Ascending aorta (tissue), 2 donors: ENCODE results near the gene ELOVL5. TPM values are rescaled to one million over a fixed set of nuclear protein-coding genes. Genes with fewer than 3 reads are reported as not detected.

Experiments used
- DNase-seq, 2 donors: peaks; one replicate each; pipeline ENCODE4 v3.0.0-alpha.2; 2019; ENCODE audit warnings: low spot score in 2 of 2
- H3K27ac ChIP-seq, 2 donors: fragments of 200-600 bp; sonication (generic); one replicate each; pipeline ENCODE4 v1.5.1; 2016 to 2017; ENCODE audit warnings: mild to moderate bottlenecking in 1 of 2
- H3K27me3 ChIP-seq: fragments of 200-600 bp; sonication (generic); one replicate; pipeline ENCODE4 v1.5.1; 2017
- H3K36me3 ChIP-seq, 2 donors: fragments of 200-600 bp; sonication (generic); one replicate each; pipeline ENCODE4 v1.5.1; 2016
- H3K4me1 ChIP-seq, 2 donors: fragments of 200-600 bp; sonication (generic); one replicate each; pipeline ENCODE4 v1.5.1; 2016 to 2017; ENCODE audit warnings: mild to moderate bottlenecking in 1 of 2
- H3K4me3 ChIP-seq, 2 donors: fragments of 200-600 bp; sonication (generic); one replicate each; pipeline ENCODE4 v1.5.1; 2016 to 2017; ENCODE audit warnings: mild to moderate bottlenecking in 1 of 2
- H3K9me3 ChIP-seq, 2 donors: fragments of 200-600 bp; sonication (generic); one replicate each; pipeline ENCODE4 v1.5.1; 2016
- intact Hi-C: fragments of 100-400 bp; cut with DNase I; formaldehyde crosslinking; loops from one replicate; pipeline ENCODE4 v1.15.1; 2023
- total RNA-seq: library from RNA; depleted of rRNA; stranded (reverse); fragments of >200 nt; gene quantifications from one replicate; pipeline ENCODE4 v1.1.0, GENCODE V29; 2016
- TF ChIP-seq, protein P1 (sequence below), 3 experiments: fragments of 200-600 bp in 2 of 3; fragments of 450-650 bp in 1 of 3; sonication (generic) in 2 of 3; IDR thresholded peaks; one replicate each; pipeline ENCODE4 v1.5.1; 2016 to 2019; ENCODE audit warnings: antibody characterized with exemption in 3 of 3, mild to moderate bottlenecking in 1 of 3, moderate library complexity in 1 of 3

Gene ELOVL5
- total RNA-seq, 1 donor from 2014 or later, result 53.7 TPM

DNA sequence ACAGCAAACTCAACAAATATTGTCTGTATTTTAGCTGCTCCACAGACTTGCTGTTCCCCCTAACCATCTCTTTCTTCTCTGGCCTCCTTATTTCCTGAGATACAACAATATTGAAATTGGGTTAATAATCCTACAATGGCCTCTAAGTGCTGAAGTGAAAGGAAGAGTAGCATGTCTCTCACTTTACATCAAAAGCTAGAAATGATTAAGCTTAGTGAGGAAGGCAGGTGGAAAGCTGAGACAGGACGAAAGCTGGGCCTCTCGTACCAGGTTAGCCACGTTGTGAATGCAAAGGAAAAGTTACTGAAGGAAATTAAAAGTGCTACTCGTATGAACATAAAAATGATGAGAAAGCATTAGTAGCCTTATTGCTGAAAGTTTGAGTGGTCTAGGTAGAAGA is 63.8 kb downstream of the ELOVL5 start:
- no peak overlapping the region for H3K27ac ChIP-seq
- H3K27me3 ChIP-seq, result no peaks in the 10 kb centered on the region
- no peaks in the 10 kb centered on the region for H3K9me3 ChIP-seq
- no peak overlapping the region for H3K4me3 ChIP-seq
- intact Hi-C loops, result no loop called here
- H3K36me3 ChIP-seq, result peaks cover 4 to 10% of the 10 kb centered on the region in 2 donors
- DNase-seq, result no peak
- peaks cover 9 to 21% of the 10 kb centered on the region in 2 donors for H3K4me1 ChIP-seq
- TF ChIP-seq, protein P1, sequence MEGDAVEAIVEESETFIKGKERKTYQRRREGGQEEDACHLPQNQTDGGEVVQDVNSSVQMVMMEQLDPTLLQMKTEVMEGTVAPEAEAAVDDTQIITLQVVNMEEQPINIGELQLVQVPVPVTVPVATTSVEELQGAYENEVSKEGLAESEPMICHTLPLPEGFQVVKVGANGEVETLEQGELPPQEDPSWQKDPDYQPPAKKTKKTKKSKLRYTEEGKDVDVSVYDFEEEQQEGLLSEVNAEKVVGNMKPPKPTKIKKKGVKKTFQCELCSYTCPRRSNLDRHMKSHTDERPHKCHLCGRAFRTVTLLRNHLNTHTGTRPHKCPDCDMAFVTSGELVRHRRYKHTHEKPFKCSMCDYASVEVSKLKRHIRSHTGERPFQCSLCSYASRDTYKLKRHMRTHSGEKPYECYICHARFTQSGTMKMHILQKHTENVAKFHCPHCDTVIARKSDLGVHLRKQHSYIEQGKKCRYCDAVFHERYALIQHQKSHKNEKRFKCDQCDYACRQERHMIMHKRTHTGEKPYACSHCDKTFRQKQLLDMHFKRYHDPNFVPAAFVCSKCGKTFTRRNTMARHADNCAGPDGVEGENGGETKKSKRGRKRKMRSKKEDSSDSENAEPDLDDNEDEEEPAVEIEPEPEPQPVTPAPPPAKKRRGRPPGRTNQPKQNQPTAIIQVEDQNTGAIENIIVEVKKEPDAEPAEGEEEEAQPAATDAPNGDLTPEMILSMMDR (IDR thresholded peaks at IDR 0.05), result no peak

DNA sequence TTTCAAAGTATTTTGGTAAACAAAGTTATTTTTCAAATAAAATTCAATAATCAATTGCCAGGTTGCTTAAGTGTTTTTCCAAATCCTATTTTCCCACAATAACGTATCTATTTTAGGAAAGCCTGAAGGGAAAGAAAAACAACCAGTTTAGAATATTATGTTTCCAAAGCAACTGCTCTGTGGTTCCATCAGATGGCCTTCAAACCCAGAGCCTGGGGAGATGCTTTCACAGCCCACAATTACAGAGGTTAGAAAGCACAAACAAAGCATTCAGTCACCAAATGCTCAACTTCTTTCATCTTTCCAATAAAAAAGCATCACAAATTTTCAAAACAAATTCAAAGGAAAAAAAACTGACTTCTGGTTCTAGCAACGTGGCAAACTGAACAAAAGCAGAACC is 66.0 kb downstream of the ELOVL5 start:
- Histone ChIP-seq H3K4me1 (peaks cover 9 to 21% of the 10 kb centered on the region in 2 donors), H3K27ac (peak overlapping the region; percentile 35 to 73), H3K27me3 (no peaks in the 10 kb centered on the region), H3K4me3 (no peak overlapping the region), H3K36me3 (peaks cover 4% of the 10 kb centered on the region in 2 donors), H3K9me3 (no peaks in the 10 kb centered on the region)
- TF ChIP-seq, protein P1 (IDR thresholded peaks at IDR 0.05), result no peak
- intact Hi-C loops, result no loop called here
- no peak for DNase-seq

DNA sequence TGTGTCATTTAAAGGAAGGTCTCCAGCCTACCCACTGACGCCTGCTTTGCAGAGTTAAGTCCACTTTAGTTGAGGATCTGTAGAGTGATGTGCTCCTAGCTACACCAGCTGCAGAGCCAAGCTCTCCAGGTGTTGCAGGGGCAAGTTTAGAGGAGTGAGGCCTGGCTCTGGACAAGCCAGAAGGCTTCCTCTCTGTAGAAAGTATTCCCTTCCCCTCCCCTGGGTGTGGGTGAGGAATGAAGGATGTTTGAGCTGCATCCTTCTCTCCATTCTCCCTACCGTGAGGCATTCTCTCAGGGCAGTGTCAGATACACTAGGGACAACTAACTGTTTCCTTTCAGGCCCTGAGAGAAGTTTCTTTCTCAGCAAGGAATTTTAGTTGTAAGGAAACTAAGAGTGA is 66.5 kb downstream of the ELOVL5 start:
- peak overlapping the region; percentile 35 to 73 for H3K27ac ChIP-seq
- no peak for DNase-seq
- no peaks in the 10 kb centered on the region for H3K27me3 ChIP-seq
- intact Hi-C loops, result no loop called here
- H3K4me3 ChIP-seq, result no peak overlapping the region
- TF ChIP-seq, protein P1 (IDR thresholded peaks at IDR 0.05), result no peak
- H3K4me1 ChIP-seq, result peaks cover 9 to 21% of the 10 kb centered on the region in 2 donors
- peaks cover 0 to 4% of the 10 kb centered on the region in 2 donors for H3K36me3 ChIP-seq
- no peaks in the 10 kb centered on the region for H3K9me3 ChIP-seq

DNA sequence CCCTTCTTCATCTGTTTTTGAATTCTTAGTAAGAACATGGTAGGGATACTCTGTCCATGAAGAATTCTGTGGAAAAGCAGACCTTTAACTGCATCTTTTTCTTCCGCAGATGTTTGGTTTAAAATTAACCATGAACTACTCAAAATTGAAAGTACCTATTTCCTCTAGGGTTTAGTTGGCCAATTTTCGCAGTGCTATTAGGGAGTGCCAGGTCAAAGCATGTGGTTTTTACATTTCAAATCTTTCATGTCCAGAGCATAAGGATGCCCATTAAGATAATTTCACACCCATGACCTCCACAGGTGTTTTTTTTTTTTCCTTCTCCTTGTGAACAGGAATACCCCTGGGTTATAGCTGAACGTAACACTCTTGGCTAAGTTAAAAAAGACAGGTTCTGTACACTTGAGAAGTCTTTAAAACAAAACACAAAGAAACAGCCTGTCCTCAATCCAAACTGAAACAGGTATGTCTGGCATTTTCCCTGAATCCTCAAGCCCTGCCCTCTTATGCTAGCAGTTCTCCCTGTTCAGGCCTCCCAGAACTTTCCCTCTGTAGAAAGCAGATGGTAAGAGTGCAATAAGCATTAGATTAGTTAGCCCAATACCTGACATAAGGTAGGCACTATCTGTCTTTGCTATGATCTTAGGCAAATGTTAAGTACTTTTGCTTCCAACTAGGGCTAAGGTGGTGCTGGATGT is 67.1 kb downstream of the ELOVL5 start:
- TF ChIP-seq, protein P1 (IDR thresholded peaks at IDR 0.05), result no peak
- H3K27ac ChIP-seq, result peak overlapping the region; percentile 35 to 73
- no peak overlapping the region for H3K4me3 ChIP-seq
- no peaks in the 10 kb centered on the region for H3K27me3 ChIP-seq
- intact Hi-C loops, result no loop called here
- peaks cover 9 to 21% of the 10 kb centered on the region in 2 donors for H3K4me1 ChIP-seq
- H3K9me3 ChIP-seq, result no peaks in the 10 kb centered on the region
- H3K36me3 ChIP-seq, result peaks cover 0 to 4% of the 10 kb centered on the region in 2 donors
- DNase-seq, result no peak

DNA sequence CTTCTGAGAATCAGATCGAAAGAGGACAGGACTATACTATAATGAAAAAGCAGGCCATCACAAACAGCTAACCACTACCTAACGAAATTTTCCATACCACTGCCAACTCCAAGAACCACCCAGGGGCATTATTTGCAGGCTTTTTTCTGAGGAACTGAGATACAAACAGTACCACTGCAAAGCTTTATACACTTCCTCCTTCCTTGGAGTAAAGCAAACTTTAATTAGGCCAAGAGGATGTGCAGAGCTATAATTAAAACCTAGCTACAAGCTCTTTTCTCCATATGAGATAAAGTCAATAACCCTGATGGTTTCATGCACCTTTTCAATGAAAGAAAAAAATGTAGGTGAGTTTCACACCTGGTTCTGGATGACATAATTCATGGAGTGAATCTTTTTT is 68.5 kb downstream of the ELOVL5 start:
- no peak for DNase-seq
- peaks cover 9 to 21% of the 10 kb centered on the region in 2 donors for H3K4me1 ChIP-seq
- intact Hi-C loops, result no loop called here
- H3K27me3 ChIP-seq, result no peaks in the 10 kb centered on the region
- TF ChIP-seq, protein P1 (IDR thresholded peaks at IDR 0.05), result no peak
- no peaks in the 10 kb centered on the region for H3K36me3 ChIP-seq
- no peak overlapping the region for H3K27ac ChIP-seq
- H3K9me3 ChIP-seq, result no peaks in the 10 kb centered on the region
- H3K4me3 ChIP-seq, result no peak overlapping the region
